ENCODE measurements around the gene TRIM52.

DNA sequence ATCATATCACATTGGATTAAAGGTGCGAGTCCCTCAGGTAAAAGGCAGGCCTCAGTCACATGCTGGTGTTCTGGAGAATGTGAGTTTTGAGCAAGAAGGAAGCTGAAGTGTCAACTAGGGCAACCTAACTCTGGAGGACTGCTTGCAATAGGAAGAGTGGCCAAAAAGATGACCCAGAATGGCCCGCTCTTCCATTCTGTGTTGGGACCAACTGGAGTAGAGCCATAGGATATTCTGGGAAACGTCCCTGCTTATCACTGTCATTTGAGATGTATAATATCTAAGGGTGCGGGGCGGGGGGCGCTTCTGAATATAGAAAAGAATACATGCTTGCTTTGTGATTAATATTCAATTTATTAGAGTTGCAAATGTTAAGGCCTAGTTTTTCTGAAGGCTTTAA, 48.9 kb downstream of the TRIM52 start:
- TF ChIP-seq, protein P1, sequence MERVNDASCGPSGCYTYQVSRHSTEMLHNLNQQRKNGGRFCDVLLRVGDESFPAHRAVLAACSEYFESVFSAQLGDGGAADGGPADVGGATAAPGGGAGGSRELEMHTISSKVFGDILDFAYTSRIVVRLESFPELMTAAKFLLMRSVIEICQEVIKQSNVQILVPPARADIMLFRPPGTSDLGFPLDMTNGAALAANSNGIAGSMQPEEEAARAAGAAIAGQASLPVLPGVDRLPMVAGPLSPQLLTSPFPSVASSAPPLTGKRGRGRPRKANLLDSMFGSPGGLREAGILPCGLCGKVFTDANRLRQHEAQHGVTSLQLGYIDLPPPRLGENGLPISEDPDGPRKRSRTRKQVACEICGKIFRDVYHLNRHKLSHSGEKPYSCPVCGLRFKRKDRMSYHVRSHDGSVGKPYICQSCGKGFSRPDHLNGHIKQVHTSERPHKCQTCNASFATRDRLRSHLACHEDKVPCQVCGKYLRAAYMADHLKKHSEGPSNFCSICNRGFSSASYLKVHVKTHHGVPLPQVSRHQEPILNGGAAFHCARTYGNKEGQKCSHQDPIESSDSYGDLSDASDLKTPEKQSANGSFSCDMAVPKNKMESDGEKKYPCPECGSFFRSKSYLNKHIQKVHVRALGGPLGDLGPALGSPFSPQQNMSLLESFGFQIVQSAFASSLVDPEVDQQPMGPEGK (CRISPR knock-in tag; IDR thresholded peaks at IDR 0.05; ENCODE audit: borderline replicate concordance) = no peak
- no peak for TF ChIP-seq TOX (CRISPR knock-in tag; IDR thresholded peaks at IDR 0.05; ENCODE audit: borderline replicate concordance)
- TF ChIP-seq ZC3H10 (CRISPR knock-in tag; IDR thresholded peaks at IDR 0.05) = no peak
- no peak for TF ChIP-seq SNAI2 (CRISPR knock-in tag; IDR thresholded peaks at IDR 0.05)
- no peak for TF ChIP-seq ESRRG (CRISPR knock-in tag; IDR thresholded peaks at IDR 0.05)
- no peak for TF ChIP-seq ARNTL (CRISPR knock-in tag; IDR thresholded peaks at IDR 0.05; ENCODE audit: borderline replicate concordance, low read depth)
- TF ChIP-seq BACH2 (CRISPR knock-in tag; IDR thresholded peaks at IDR 0.05; ENCODE audit: borderline replicate concordance) = no peak
- TF ChIP-seq ZFP3 (CRISPR knock-in tag; IDR thresholded peaks at IDR 0.05) = no peak
- no peak for TF ChIP-seq ZFP30 (CRISPR knock-in tag; IDR thresholded peaks at IDR 0.05)
- no peak for TF ChIP-seq ZNF70 (CRISPR knock-in tag; IDR thresholded peaks at IDR 0.05)
- TF ChIP-seq CSDC2 (CRISPR knock-in tag; IDR thresholded peaks at IDR 0.05) = no peak
- TF ChIP-seq RARB (CRISPR knock-in tag; IDR thresholded peaks at IDR 0.05) = no peak
- no peak for TF ChIP-seq ZNF565 (CRISPR knock-in tag; conservative IDR thresholded peaks at IDR 0.05; ENCODE audit: low read depth)
- TF ChIP-seq PPARA (CRISPR knock-in tag; IDR thresholded peaks at IDR 0.05; ENCODE audit: borderline replicate concordance) = no peak
